SH-SY5Y (cell line): ENCODE data around the gene THADA.

Source experiments
- GATA2 ChIP-seq: IDR thresholded peaks from 2 replicates; pipeline ENCODE4 v1.6.1; 2011; ENCODE audit warnings: mild to moderate bottlenecking, low read depth, low read length
- GATA3 ChIP-seq: IDR thresholded peaks from 2 replicates; pipeline ENCODE4 v1.6.1; 2011; ENCODE audit warnings: low read depth, mild to moderate bottlenecking, low read length, moderate library complexity

DNA sequence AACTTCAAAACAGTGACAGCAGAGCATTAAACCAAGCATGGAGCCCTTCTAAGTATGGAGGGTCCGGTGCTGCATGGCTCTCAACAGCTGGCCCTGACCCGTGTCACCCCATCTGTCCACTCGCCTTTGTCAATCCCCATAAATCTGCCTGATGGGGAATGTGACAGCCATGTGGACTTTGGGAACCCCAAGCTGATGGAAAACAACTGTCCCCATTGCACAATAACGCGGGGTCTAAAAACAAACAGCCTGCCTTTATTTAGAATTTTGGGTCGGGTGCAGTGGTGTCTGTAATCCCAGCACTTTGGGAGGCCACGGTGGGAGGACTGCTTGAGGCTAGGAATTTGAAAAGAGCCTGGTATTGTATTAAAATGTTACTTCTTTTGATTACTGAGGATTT, 17.1 kb upstream of the THADA start:
- no peak for TF ChIP-seq GATA2
- no peak for TF ChIP-seq GATA3
